Panc1 (cell line): ENCODE measurements around the gene COG2. TPM values are rescaled to one million over a fixed set of nuclear protein-coding genes. Genes with fewer than 3 reads are reported as not detected.

Experiments used
- ATAC-seq: fragments of 200-7000 bp; cut with Tn5 transposase; 2 replicates; pipeline ENCODE4 v1.9.1; 2020; ENCODE audit warnings: mild to moderate bottlenecking, moderate library complexity
- BruUV-seq: library from RNA; stranded (reverse); fragments of 400-500 nt; replicated peaks from 2 replicates; lab custom pipeline; 2021; lab: Mats Ljungman, UMichigan
- CTCF ChIA-PET: fragments of 300-600 bp; sonication (Branson Sonifier 250); formaldehyde crosslinking; loops from one replicate; lab custom pipeline; 2022; ENCODE audit warnings: antibody characterized with exemption; lab: Charles Lee
- POLR2A ChIA-PET: fragments of 300-600 bp; sonication (Branson Sonifier 250); formaldehyde crosslinking; loops from one replicate; lab custom pipeline; 2022; ENCODE audit warnings: antibody characterized with exemption; lab: Charles Lee
- DNase-seq: peaks from one replicate; pipeline ENCODE4 v3.0.0-alpha.2; 2010; ENCODE audit warnings: low read depth, low spot score
- H3K27ac ChIP-seq: 2 replicates; pipeline ENCODE4 v1.5.1; 2011; ENCODE audit warnings: mild to moderate bottlenecking, low read length, inconsistent platforms
- H3K27me3 ChIP-seq: fragments of 200-500 bp; sonication (Bioruptor generic); 2 replicates; pipeline ENCODE4 v1.6.0; 2014; ENCODE audit warnings: low read length, inconsistent platforms; ENCODE audit not compliant: control insufficient read depth, insufficient read depth
- H3K36me3 ChIP-seq: fragments of 200-500 bp; sonication (Bioruptor generic); 2 replicates; pipeline ENCODE4 v1.5.1; 2014; ENCODE audit warnings: inconsistent platforms, mild to moderate bottlenecking, low read length, moderate library complexity; ENCODE audit not compliant: control insufficient read depth, insufficient read depth
- H3K4me1 ChIP-seq: 2 replicates; pipeline ENCODE4 v1.5.1; 2011; ENCODE audit warnings: inconsistent platforms, mild to moderate bottlenecking, low read length, moderate library complexity; ENCODE audit not compliant: control insufficient read depth, insufficient read depth
- H3K4me3 ChIP-seq, 2 experiments: 2 replicates each; pipeline ENCODE4 v1.5.1; 2011 to 2012; ENCODE audit warnings: low read depth in 2 of 2, low read length in 2 of 2, mild to moderate bottlenecking in 2 of 2, inconsistent platforms in 1 of 2, moderate library complexity in 1 of 2
- H3K9me3 ChIP-seq: fragments of 200-500 bp; sonication (Bioruptor generic); 2 replicates; pipeline ENCODE4 v1.5.1; 2014; ENCODE audit warnings: low read depth, mild to moderate bottlenecking, inconsistent platforms, low read length, moderate library complexity; ENCODE audit not compliant: control insufficient read depth, insufficient read depth
- POLR2AphosphoS5 ChIP-seq: IDR thresholded peaks from 2 replicates; pipeline ENCODE4 v1.6.1; 2012; ENCODE audit warnings: mild to moderate bottlenecking, low read depth, low read length, moderate library complexity
- SIN3A ChIP-seq: IDR thresholded peaks from 2 replicates; pipeline ENCODE4 v1.6.1; 2012; ENCODE audit warnings: low read depth, mild to moderate bottlenecking, low read length, moderate library complexity, borderline replicate concordance; ENCODE audit not compliant: insufficient read depth
- TCF7L2 ChIP-seq: IDR thresholded peaks from 2 replicates; pipeline ENCODE4 v1.6.1; 2011; ENCODE audit warnings: mild to moderate bottlenecking, low read depth, low read length, inconsistent platforms
- in situ Hi-C: cut with HindIII; loops from 2 replicates; pipeline ENCODE4 v1.10.0; 2016; ENCODE audit warnings: low sequenced_read_pairs, low pct_unique_long_range_greater_than_20kb
- intact Hi-C: fragments of 100-400 bp; cut with micrococcal nuclease; formaldehyde crosslinking; loops from one replicate; pipeline ENCODE4 v1.10.0; 2022; ENCODE audit not compliant: unreplicated experiment
- total RNA-seq: library from RNA; stranded (reverse); gene quantifications from one replicate; pipeline ENCODE4 v1.2.1, GENCODE V29; 2021; ENCODE audit not compliant: unreplicated experiment
- TF ChIP-seq, protein P1 (sequence below): fragments of 450-650 bp; IDR thresholded peaks from 2 replicates; pipeline ENCODE4 v1.5.1; 2017; ENCODE audit warnings: mild to moderate bottlenecking
- TF ChIP-seq, protein P2 (sequence below), 2 experiments: IDR thresholded peaks; 2 replicates each; pipeline ENCODE4 v1.6.1; 2011 to 2012; ENCODE audit warnings: low read depth in 2 of 2, control low read depth in 1 of 2, low read length in 1 of 2, mild to moderate bottlenecking in 1 of 2, moderate library complexity in 1 of 2; ENCODE audit not compliant: insufficient read depth in 1 of 2

Gene COG2
- total RNA-seq, 1 experiment from 2014 or later: 20.5 TPM

DNA sequence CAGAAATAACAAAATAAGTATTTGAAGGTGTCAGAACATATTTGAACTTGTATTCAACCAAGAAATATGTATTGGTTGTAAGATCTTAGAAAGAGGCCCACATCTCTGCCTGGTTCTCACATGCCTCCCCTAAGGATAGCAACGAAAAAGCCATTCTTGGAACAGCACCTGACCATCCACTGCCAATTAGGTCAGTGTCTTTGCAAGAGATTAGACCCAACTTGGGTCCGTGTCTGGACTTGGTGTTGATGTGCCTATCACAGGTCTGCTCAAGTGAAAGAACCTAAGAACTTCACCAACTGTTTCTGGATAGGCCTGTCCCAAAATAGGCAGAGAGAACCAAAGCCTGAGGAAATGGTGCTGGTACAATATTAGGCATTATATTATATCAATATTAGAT, 46.0 kb upstream of the COG2 start:
- no TSS peak for BruUV-seq
- DNase-seq (no peak), ATAC-seq (no peak)
- POLR2A ChIA-PET: no interaction called here
- H3K27ac ChIP-seq: no peak overlapping the region
- H3K4me1 ChIP-seq: no peaks in the 10 kb centered on the region
- CTCF ChIA-PET: no interaction called here
- no peak overlapping the region for H3K4me3 ChIP-seq
- H3K9me3 ChIP-seq: no peaks in the 10 kb centered on the region
- in situ Hi-C loops: no loop called here
- H3K36me3 ChIP-seq: no peaks in the 10 kb centered on the region
- intact Hi-C loops: no loop called here
- TF ChIP-seq, protein P1, sequence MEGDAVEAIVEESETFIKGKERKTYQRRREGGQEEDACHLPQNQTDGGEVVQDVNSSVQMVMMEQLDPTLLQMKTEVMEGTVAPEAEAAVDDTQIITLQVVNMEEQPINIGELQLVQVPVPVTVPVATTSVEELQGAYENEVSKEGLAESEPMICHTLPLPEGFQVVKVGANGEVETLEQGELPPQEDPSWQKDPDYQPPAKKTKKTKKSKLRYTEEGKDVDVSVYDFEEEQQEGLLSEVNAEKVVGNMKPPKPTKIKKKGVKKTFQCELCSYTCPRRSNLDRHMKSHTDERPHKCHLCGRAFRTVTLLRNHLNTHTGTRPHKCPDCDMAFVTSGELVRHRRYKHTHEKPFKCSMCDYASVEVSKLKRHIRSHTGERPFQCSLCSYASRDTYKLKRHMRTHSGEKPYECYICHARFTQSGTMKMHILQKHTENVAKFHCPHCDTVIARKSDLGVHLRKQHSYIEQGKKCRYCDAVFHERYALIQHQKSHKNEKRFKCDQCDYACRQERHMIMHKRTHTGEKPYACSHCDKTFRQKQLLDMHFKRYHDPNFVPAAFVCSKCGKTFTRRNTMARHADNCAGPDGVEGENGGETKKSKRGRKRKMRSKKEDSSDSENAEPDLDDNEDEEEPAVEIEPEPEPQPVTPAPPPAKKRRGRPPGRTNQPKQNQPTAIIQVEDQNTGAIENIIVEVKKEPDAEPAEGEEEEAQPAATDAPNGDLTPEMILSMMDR: no peak
- TF ChIP-seq, protein P2, sequence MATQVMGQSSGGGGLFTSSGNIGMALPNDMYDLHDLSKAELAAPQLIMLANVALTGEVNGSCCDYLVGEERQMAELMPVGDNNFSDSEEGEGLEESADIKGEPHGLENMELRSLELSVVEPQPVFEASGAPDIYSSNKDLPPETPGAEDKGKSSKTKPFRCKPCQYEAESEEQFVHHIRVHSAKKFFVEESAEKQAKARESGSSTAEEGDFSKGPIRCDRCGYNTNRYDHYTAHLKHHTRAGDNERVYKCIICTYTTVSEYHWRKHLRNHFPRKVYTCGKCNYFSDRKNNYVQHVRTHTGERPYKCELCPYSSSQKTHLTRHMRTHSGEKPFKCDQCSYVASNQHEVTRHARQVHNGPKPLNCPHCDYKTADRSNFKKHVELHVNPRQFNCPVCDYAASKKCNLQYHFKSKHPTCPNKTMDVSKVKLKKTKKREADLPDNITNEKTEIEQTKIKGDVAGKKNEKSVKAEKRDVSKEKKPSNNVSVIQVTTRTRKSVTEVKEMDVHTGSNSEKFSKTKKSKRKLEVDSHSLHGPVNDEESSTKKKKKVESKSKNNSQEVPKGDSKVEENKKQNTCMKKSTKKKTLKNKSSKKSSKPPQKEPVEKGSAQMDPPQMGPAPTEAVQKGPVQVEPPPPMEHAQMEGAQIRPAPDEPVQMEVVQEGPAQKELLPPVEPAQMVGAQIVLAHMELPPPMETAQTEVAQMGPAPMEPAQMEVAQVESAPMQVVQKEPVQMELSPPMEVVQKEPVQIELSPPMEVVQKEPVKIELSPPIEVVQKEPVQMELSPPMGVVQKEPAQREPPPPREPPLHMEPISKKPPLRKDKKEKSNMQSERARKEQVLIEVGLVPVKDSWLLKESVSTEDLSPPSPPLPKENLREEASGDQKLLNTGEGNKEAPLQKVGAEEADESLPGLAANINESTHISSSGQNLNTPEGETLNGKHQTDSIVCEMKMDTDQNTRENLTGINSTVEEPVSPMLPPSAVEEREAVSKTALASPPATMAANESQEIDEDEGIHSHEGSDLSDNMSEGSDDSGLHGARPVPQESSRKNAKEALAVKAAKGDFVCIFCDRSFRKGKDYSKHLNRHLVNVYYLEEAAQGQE (IDR thresholded peaks at IDR 0.05; ENCODE audit: insufficient read depth in 1 of 2, low read depth in 2 of 2, low read length in 1 of 2): no peak
- TF ChIP-seq SIN3A (no peak), POLR2AphosphoS5 (no peak), TCF7L2 (no peak)
- peaks cover 7% of the 10 kb centered on the region; the same call in 1 of the 2 replicates for H3K27me3 ChIP-seq

DNA sequence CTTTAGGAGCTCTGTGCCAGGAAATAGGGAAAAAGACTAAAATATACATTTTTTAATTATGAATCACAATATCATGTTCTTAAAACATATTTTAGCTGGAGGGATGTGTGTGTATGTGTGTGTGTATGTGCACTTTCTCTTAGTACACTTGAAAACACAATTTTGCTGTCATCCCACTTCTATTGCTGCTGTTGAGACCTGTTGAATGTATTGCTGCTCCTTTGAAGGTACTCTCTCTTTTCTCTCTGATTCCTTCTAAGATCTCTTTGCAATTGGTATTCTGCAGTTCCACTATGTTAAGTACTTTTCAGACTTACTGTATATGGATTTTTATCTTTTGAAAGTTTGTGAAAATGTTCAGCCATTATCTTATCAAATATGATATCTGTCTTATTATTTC, 43.5 kb upstream of the COG2 start:
- CTCF ChIA-PET: no interaction called here
- in situ Hi-C loops: no loop called here
- Histone ChIP-seq H3K4me1 (no peaks in the 10 kb centered on the region), H3K36me3 (no peaks in the 10 kb centered on the region), H3K4me3 (no peak overlapping the region), H3K27ac (no peak overlapping the region), H3K27me3 (0 out of 2 replicates have a peak, but pooled peaks cover 4% of the 10 kb centered on the region), H3K9me3 (no peaks in the 10 kb centered on the region)
- ATAC-seq (no peak), DNase-seq (no peak)
- intact Hi-C loops: no loop called here
- TF ChIP-seq, protein P1: no peak
- TF ChIP-seq TCF7L2 (no peak), SIN3A (no peak), POLR2AphosphoS5 (no peak)
- TF ChIP-seq, protein P2 (IDR thresholded peaks at IDR 0.05; ENCODE audit: insufficient read depth in 1 of 2, low read depth in 2 of 2, low read length in 1 of 2): no peak
- POLR2A ChIA-PET: no interaction called here
- no TSS peak for BruUV-seq
